Neural cell (in vitro differentiated cells): ENCODE measurements around the gene TMEM11.

Experiments
- CTCF ChIP-seq: fragments of 450-650 bp; IDR thresholded peaks from 2 replicates; pipeline ENCODE4 v1.5.1; 2014; ENCODE audit warnings: antibody characterized with exemption, mild to moderate bottlenecking, moderate library complexity; ENCODE audit not compliant: poor library complexity, severe bottlenecking
- EP300 ChIP-seq: fragments of 450-650 bp; conservative IDR thresholded peaks from 2 replicates; pipeline ENCODE4 v1.6.1; 2014; ENCODE audit warnings: antibody characterized with exemption, mild to moderate bottlenecking, moderate library complexity; ENCODE audit not compliant: poor library complexity, severe bottlenecking
- EZH2 ChIP-seq: fragments of 200-600, 300-800 bp; shearing (Covaris generic), sonication (generic); IDR thresholded peaks from 2 replicates; pipeline ENCODE4 v1.6.1; 2014; ENCODE audit warnings: antibody characterized with exemption, low read length, borderline replicate concordance, mild to moderate bottlenecking; ENCODE audit not compliant: insufficient read depth, poor library complexity, severe bottlenecking
- MXI1 ChIP-seq: fragments of 450-650 bp; conservative IDR thresholded peaks from 2 replicates; pipeline ENCODE4 v1.6.1; 2014; ENCODE audit warnings: antibody characterized with exemption, mild to moderate bottlenecking; ENCODE audit not compliant: poor library complexity, severe bottlenecking
- POLR2AphosphoS5 ChIP-seq: IDR thresholded peaks from 2 replicates; pipeline ENCODE4 v1.6.1; 2012
- RAD21 ChIP-seq: fragments of 450-650 bp; conservative IDR thresholded peaks from 2 replicates; pipeline ENCODE4 v1.6.1; 2014; ENCODE audit warnings: antibody characterized with exemption, mild to moderate bottlenecking, moderate library complexity
- SMC3 ChIP-seq: fragments of 450-650 bp; conservative IDR thresholded peaks from 2 replicates; pipeline ENCODE4 v1.6.1; 2014; ENCODE audit warnings: antibody characterized with exemption, mild to moderate bottlenecking, moderate library complexity; ENCODE audit not compliant: poor library complexity
- TAF1 ChIP-seq: IDR thresholded peaks from 2 replicates; pipeline ENCODE4 v1.6.1; 2012; ENCODE audit warnings: low read depth
- TF ChIP-seq, protein P1 (sequence below): IDR thresholded peaks from 2 replicates; pipeline ENCODE4 v1.6.1; 2012; ENCODE audit warnings: borderline replicate concordance

DNA sequence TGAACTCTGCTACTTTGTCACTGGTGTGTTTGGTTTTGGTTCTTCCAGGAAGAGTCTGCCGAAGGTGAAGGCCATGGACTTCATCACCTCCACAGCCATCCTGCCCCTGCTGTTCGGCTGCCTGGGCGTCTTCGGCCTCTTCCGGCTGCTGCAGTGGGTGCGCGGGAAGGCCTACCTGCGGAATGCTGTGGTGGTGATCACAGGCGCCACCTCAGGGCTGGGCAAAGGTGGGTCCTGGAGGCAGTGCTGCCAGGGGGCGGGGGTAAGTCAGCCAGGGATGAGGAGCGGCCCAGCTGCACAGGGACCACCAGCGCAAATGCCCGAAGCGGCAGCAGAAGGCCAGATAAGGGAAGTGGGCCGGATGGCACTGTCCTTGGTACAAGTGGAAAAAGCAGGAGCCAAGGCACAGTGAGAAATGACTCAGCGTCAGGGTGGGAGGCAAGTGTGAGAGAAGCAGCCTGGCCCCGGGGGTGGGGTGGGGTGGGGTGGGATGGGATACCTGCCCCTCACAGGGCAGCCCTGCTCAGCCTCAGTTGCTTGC, 41.9 kb downstream of the TMEM11 start:
- TF ChIP-seq CTCF (no peak), EZH2 (no peak), SMC3 (no peak), MXI1 (no peak), POLR2AphosphoS5 (no peak), EP300 (no peak), TAF1 (no peak), RAD21 (no peak)
- TF ChIP-seq, protein P1, sequence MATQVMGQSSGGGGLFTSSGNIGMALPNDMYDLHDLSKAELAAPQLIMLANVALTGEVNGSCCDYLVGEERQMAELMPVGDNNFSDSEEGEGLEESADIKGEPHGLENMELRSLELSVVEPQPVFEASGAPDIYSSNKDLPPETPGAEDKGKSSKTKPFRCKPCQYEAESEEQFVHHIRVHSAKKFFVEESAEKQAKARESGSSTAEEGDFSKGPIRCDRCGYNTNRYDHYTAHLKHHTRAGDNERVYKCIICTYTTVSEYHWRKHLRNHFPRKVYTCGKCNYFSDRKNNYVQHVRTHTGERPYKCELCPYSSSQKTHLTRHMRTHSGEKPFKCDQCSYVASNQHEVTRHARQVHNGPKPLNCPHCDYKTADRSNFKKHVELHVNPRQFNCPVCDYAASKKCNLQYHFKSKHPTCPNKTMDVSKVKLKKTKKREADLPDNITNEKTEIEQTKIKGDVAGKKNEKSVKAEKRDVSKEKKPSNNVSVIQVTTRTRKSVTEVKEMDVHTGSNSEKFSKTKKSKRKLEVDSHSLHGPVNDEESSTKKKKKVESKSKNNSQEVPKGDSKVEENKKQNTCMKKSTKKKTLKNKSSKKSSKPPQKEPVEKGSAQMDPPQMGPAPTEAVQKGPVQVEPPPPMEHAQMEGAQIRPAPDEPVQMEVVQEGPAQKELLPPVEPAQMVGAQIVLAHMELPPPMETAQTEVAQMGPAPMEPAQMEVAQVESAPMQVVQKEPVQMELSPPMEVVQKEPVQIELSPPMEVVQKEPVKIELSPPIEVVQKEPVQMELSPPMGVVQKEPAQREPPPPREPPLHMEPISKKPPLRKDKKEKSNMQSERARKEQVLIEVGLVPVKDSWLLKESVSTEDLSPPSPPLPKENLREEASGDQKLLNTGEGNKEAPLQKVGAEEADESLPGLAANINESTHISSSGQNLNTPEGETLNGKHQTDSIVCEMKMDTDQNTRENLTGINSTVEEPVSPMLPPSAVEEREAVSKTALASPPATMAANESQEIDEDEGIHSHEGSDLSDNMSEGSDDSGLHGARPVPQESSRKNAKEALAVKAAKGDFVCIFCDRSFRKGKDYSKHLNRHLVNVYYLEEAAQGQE = no peak
